WTC11 (cell line): ENCODE measurements around the gene WSB2.
"Not testable (repeated sequence)": the region's sequence is repeated elsewhere in the genome, so short reads cannot be mapped to it uniquely, and the experiment has no call there.

Source experiments
- JUN ChIP-seq: sonication (generic); formaldehyde crosslinking; IDR thresholded peaks from 2 replicates; pipeline ENCODE4 v1.8.0; 2023; ENCODE audit warnings: mild to moderate bottlenecking, missing genetic modification reagents
- NFYB ChIP-seq: sonication (generic); formaldehyde crosslinking; conservative IDR thresholded peaks from 2 replicates; pipeline ENCODE4 v1.8.0; 2022; ENCODE audit warnings: low read depth, missing genetic modification reagents
- ZNF138 ChIP-seq: sonication (generic); formaldehyde crosslinking; conservative IDR thresholded peaks from 2 replicates; pipeline ENCODE4 v1.8.1; 2022; ENCODE audit warnings: mild to moderate bottlenecking, moderate library complexity, missing genetic modification reagents
- TF ChIP-seq, protein P1 (sequence below): fragments of 200-600 bp; IDR thresholded peaks from 2 replicates; pipeline ENCODE4 v1.8.0; 2022; ENCODE audit warnings: antibody characterized with exemption

- TF ChIP-seq, protein P1, sequence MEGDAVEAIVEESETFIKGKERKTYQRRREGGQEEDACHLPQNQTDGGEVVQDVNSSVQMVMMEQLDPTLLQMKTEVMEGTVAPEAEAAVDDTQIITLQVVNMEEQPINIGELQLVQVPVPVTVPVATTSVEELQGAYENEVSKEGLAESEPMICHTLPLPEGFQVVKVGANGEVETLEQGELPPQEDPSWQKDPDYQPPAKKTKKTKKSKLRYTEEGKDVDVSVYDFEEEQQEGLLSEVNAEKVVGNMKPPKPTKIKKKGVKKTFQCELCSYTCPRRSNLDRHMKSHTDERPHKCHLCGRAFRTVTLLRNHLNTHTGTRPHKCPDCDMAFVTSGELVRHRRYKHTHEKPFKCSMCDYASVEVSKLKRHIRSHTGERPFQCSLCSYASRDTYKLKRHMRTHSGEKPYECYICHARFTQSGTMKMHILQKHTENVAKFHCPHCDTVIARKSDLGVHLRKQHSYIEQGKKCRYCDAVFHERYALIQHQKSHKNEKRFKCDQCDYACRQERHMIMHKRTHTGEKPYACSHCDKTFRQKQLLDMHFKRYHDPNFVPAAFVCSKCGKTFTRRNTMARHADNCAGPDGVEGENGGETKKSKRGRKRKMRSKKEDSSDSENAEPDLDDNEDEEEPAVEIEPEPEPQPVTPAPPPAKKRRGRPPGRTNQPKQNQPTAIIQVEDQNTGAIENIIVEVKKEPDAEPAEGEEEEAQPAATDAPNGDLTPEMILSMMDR = not testable (repeated sequence)
- not testable (repeated sequence) for TF ChIP-seq ZNF138, JUN, NFYB (CRISPR knock-in tag)
Observed at GRCh38 chr12:118081521-118081920, 20.5 kb upstream of the WSB2 start.
